K562 (cell line): ENCODE measurements around the gene GRAMD2A. TPM values are rescaled to one million over a fixed set of nuclear protein-coding genes. Genes with fewer than 3 reads are reported as not detected.
A peak's percentile ranks its signal among the peaks of the same experiment; 100 is the strongest.

Experiments used
- ATAC-seq: fragments of 200-7000 bp; cut with Tn5 transposase; 3 replicates; pipeline ENCODE4 v1.9.1; 2020; ENCODE audit warnings: moderate library complexity
- BruUV-seq: library from RNA; stranded (reverse); fragments of 400-500 nt; replicated peaks from 2 replicates; lab custom pipeline; 2021; lab: Mats Ljungman, UMichigan
- CTCF ChIA-PET: fragments of 300-600 bp; formaldehyde crosslinking; extraction: SDS; loops from one replicate; lab custom pipeline; 2021; ENCODE audit warnings: low intra/inter-chr PET ratio; lab: Yijun Ruan, JAX
- POLR2A ChIA-PET: fragments of 300-600, 350-650 bp; sonication (Branson Sonifier 250); formaldehyde crosslinking; extraction: SDS; loops from one replicate; lab custom pipeline; 2021; ENCODE audit warnings: antibody characterized with exemption, inconsistent platforms; lab: Yijun Ruan, JAX
- DNase-seq, 4 experiments: peaks; one replicate each; pipeline versions ENCODE4 v3.0.0 to v3.0.0-alpha.2; 2011 to 2018; ENCODE audit warnings: low spot score in 3 of 4, mixed read lengths in 3 of 4; ENCODE audit errors: extremely low read depth in 1 of 4
- FAIRE-seq: peaks from 2 replicates; lab custom pipeline; 2011; peaks lifted over from hg19 to GRCh38; lab: Jason Lieb, UNC
- H2AFZ ChIP-seq: 2 replicates; pipeline ENCODE4 v1.6.0; 2011; ENCODE audit warnings: low read depth, low read length, control low read depth, inconsistent platforms
- H3K27ac ChIP-seq: fragments of 200-600 bp; 3 replicates; pipeline ENCODE4 v1.8.0; 2011; ENCODE audit warnings: low read depth, mild to moderate bottlenecking, control low read depth, inconsistent platforms, low read length, moderate library complexity, mixed read lengths; ENCODE audit errors: extremely low read depth
- H3K27me3 ChIP-seq, 2 experiments: fragments of 300-600 bp in 1 of 2; 2 replicates in 1 of 2; 3 replicates in 1 of 2; pipeline versions ENCODE4 v1.6.0 to v1.8.0; 2011; ENCODE audit warnings: inconsistent platforms in 2 of 2, low read length in 2 of 2, mild to moderate bottlenecking in 1 of 2, mixed read lengths in 1 of 2, moderate library complexity in 1 of 2; ENCODE audit not compliant: control insufficient read depth in 2 of 2, insufficient read depth in 2 of 2
- H3K36me3 ChIP-seq: fragments of 300-600 bp; 3 replicates; pipeline ENCODE4 v1.8.0; 2011; ENCODE audit warnings: mild to moderate bottlenecking, low read length, inconsistent platforms; ENCODE audit not compliant: control insufficient read depth, insufficient read depth
- H3K4me1 ChIP-seq, 2 experiments: fragments of 200-600 bp in 1 of 2; replicated peaks in 1 of 2; 2 replicates in 1 of 2; 3 replicates in 1 of 2; pipeline versions ENCODE4 v1.5.1 to v1.8.0; 2011; ENCODE audit warnings: inconsistent platforms in 2 of 2, low read length in 2 of 2, mild to moderate bottlenecking in 1 of 2, mixed read lengths in 1 of 2, moderate library complexity in 1 of 2; ENCODE audit not compliant: control insufficient read depth in 2 of 2, insufficient read depth in 2 of 2
- H3K4me2 ChIP-seq: 2 replicates; pipeline ENCODE4 v1.6.1; 2011; ENCODE audit warnings: low read length, control low read depth, inconsistent platforms, mixed read lengths; ENCODE audit not compliant: insufficient read depth
- H3K4me3 ChIP-seq: fragments of 200-600 bp; sonication (generic), shearing (Covaris generic); 2 replicates; pipeline ENCODE4 v1.5.1; 2016; ENCODE audit warnings: control low read depth, inconsistent platforms
- H3K79me2 ChIP-seq: fragments of 200-600 bp; 3 replicates; pipeline ENCODE4 v1.8.0; 2011; ENCODE audit warnings: low read length, inconsistent platforms; ENCODE audit not compliant: control insufficient read depth, insufficient read depth
- H3K9ac ChIP-seq, 2 experiments: 2 replicates each; pipeline versions ENCODE4 v1.6.0 to v1.6.1; 2011; ENCODE audit warnings: low read depth in 2 of 2, low read length in 2 of 2, control low read depth in 1 of 2, inconsistent platforms in 1 of 2, mild to moderate bottlenecking in 1 of 2, mixed read lengths in 1 of 2; ENCODE audit not compliant: insufficient read depth in 1 of 2
- H3K9me1 ChIP-seq: one replicate; pipeline ENCODE4 v1.6.0; 2011; ENCODE audit warnings: inconsistent platforms, mild to moderate bottlenecking, low read length, moderate library complexity; ENCODE audit not compliant: control insufficient read depth, insufficient read depth
- H3K9me3 ChIP-seq: replicated peaks from 2 replicates; pipeline ENCODE4 v1.5.1; 2011; ENCODE audit warnings: low read depth, low read length, inconsistent platforms; ENCODE audit not compliant: control insufficient read depth, insufficient read depth
- H4K20me1 ChIP-seq: replicated peaks from 2 replicates; pipeline ENCODE4 v1.6.1; 2011; ENCODE audit warnings: low read length, inconsistent platforms, mixed read lengths; ENCODE audit not compliant: control insufficient read depth, insufficient read depth
- COPS2 ChIP-seq: fragments of 450-650 bp; conservative IDR thresholded peaks from 2 replicates; pipeline ENCODE4 v1.6.1; 2016; ENCODE audit warnings: mild to moderate bottlenecking, moderate library complexity
- ETS2 ChIP-seq: IDR thresholded peaks from 2 replicates; pipeline ENCODE4 v1.6.1; 2016; ENCODE audit warnings: borderline replicate concordance, missing genetic modification characterization, mild to moderate bottlenecking, moderate library complexity, missing compliant biosample characterization; ENCODE audit not compliant: poor library complexity, severe bottlenecking
- WGBS: fragments of 100-300 bp; shearing (Covaris generic); methylation state at CpG from one replicate; pipeline ENCODE4 v1.1.6; 2016; ENCODE audit warnings: low coverage, mixed read lengths; ENCODE audit not compliant: insufficient coverage; ENCODE audit errors: missing lambda C conversion rate; 5-methylcytosine and 5-hydroxymethylcytosine counted together
- in situ Hi-C: fragments of 300-500 bp; cut with MboI; formaldehyde crosslinking; loops from 4 replicates; pipeline ENCODE4 v1.15.0; 2018; ENCODE audit warnings: inconsistent platforms, mixed read lengths
- intact Hi-C: fragments of 100-400 bp; cut with micrococcal nuclease; formaldehyde crosslinking; loops from 2 replicates; pipeline ENCODE4 v1.14.2; 2022
- polyA plus RNA-seq, 8 experiments: library from polyadenylated mRNA; depleted of rRNA in 4 of 8; stranded (reverse) in 5 of 8; unstranded in 3 of 8; fragments of >200 nt; fragmentation: Nextera tagmentation in 2 of 8; fragmentation: Illumina TruSeq in 1 of 8; extraction: Ambion mirVana in 2 of 8; extraction: Trizol in 1 of 8; gene quantifications; 2 replicates each; pipeline versions ENCODE4 v1.2.1 to v1.2.3, GENCODE V29; 2011 to 2014; ENCODE audit warnings: inconsistent platforms in 1 of 8, missing spikeins in 1 of 8
- total RNA-seq, 7 experiments: library from RNA; depleted of rRNA in 6 of 7; stranded (reverse); fragments of >200 nt in 6 of 7; fragmentation: Illumina TruSeq in 2 of 7; extraction: Trizol in 2 of 7; gene quantifications; 2 replicates each; pipeline versions ENCODE4 v1.2.1 to v1.2.3, GENCODE V29; 2011 to 2021; ENCODE audit warnings: low replicate concordance in 1 of 7
- TF ChIP-seq, protein P1 (sequence below): fragments of 450-650 bp; IDR thresholded peaks from 2 replicates; pipeline ENCODE4 v1.6.1; 2018; ENCODE audit not compliant: partially characterized antibody
- TF ChIP-seq, protein P2 (sequence below), 2 experiments: fragments of 450-650 bp in 1 of 2; sonication (generic) in 1 of 2; formaldehyde crosslinking in 1 of 2; IDR thresholded peaks; 2 replicates each; pipeline versions ENCODE4 v1.7.1 to v1.9.0; 2016 to 2022; ENCODE audit warnings: inconsistent platforms in 1 of 2, mild to moderate bottlenecking in 1 of 2, missing genetic modification reagents in 1 of 2
- TF ChIP-seq, protein P3 (sequence below): fragments of 450-650 bp; formaldehyde crosslinking; IDR thresholded peaks from 2 replicates; pipeline ENCODE4 v1.4.0; 2020; ENCODE audit warnings: mild to moderate bottlenecking, mixed read lengths

Gene GRAMD2A
- total and polyA plus RNA-seq, 9 of the 15 experiments (the other 6 are each of a cell fraction or from before 2014, with no cell fraction given): 0.08 to 0.22 TPM; not detected in 7

DNA sequence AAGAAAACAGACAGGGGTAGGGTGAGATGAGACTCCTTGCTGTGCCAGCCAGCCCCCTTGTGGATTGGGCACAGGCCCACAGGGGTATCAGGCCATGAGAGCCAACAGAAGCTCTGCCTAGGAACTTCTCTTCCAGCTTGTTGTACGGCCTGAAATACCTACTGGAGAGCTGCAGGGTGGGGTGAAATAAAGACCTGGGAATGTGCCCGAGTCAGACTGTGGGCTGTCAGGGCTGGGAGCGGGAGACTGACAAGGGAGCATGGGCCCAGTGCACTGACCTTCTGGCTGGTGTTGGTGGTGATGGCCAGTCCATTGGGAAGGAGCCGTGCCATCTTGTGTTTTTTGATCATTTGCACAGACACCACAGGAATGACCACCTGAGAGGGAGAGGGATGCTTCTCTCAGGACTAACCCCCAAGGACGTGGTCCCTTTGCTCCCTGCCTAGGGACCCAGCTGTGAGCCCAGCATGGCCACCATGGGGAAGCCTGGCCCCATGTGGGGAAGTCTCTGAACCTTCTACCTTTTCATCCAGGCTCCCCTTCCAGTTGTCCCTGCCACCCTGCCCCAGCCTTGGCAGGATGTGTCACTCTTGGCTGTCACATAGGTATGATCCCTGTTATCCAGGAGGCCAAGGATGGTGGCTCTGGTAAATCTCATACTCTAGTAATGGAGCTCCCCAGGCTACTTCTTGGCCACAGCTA lies 30.7 kb downstream of the GRAMD2A start:
- no peak overlapping the region for H3K27ac ChIP-seq
- ChIA-PET CTCF (no interaction called here), POLR2A (interaction anchor here (1.1 kb wide), 1 partner anchor 16 kb away, joined by 3 read pairs; no protein-coding TSS in a partner anchor)
- H3K4me3 ChIP-seq: no peak overlapping the region
- ATAC-seq (no peak), FAIRE-seq (no peak), DNase-seq (peak in 1 of 4 experiments; percentile 2)
- no peak overlapping the region; a peak in 1 of 4 replicates for H3K9ac ChIP-seq
- no peaks in the 10 kb centered on the region for H3K36me3 ChIP-seq
- no peak overlapping the region for H2AFZ ChIP-seq
- H3K27me3 ChIP-seq: peaks cover 5 to 53% of the 10 kb centered on the region in 2 experiments
- H3K4me2 ChIP-seq: no peak overlapping the region
- peaks cover 8 to 12% of the 10 kb centered on the region in 2 experiments; a peak in 4 of 5 replicates for H3K4me1 ChIP-seq
- intact Hi-C loops (no loop called here), in situ Hi-C loops (no loop called here)
- H3K79me2 ChIP-seq: no peaks in the 10 kb centered on the region
- BruUV-seq: no TSS peak
- no peaks in the 10 kb centered on the region for H3K9me3 ChIP-seq
- 2% methylated on average over 5 of the region's 5 CpGs for WGBS
- H3K9me1 ChIP-seq: no peaks in the 10 kb centered on the region
- peaks cover 8% of the 10 kb centered on the region; the same call in 1 of the 2 replicates for H4K20me1 ChIP-seq
- TF ChIP-seq, protein P1, sequence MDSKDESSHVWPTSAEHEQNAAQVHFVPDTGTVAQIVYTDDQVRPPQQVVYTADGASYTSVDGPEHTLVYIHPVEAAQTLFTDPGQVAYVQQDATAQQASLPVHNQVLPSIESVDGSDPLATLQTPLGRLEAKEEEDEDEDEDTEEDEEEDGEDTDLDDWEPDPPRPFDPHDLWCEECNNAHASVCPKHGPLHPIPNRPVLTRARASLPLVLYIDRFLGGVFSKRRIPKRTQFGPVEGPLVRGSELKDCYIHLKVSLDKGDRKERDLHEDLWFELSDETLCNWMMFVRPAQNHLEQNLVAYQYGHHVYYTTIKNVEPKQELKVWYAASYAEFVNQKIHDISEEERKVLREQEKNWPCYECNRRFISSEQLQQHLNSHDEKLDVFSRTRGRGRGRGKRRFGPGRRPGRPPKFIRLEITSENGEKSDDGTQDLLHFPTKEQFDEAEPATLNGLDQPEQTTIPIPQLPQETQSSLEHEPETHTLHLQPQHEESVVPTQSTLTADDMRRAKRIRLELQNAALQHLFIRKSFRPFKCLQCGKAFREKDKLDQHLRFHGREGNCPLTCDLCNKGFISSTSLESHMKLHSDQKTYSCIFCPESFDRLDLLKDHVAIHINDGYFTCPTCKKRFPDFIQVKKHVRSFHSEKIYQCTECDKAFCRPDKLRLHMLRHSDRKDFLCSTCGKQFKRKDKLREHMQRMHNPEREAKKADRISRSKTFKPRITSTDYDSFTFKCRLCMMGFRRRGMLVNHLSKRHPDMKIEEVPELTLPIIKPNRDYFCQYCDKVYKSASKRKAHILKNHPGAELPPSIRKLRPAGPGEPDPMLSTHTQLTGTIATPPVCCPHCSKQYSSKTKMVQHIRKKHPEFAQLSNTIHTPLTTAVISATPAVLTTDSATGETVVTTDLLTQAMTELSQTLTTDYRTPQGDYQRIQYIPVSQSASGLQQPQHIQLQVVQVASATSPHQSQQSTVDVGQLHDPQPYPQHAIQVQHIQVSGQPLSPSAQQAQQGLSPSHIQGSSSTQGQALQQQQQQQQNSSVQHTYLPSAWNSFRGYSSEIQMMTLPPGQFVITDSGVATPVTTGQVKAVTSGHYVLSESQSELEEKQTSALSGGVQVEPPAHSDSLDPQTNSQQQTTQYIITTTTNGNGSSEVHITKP: no peak
- no peak for TF ChIP-seq ETS2
- TF ChIP-seq, protein P2, sequence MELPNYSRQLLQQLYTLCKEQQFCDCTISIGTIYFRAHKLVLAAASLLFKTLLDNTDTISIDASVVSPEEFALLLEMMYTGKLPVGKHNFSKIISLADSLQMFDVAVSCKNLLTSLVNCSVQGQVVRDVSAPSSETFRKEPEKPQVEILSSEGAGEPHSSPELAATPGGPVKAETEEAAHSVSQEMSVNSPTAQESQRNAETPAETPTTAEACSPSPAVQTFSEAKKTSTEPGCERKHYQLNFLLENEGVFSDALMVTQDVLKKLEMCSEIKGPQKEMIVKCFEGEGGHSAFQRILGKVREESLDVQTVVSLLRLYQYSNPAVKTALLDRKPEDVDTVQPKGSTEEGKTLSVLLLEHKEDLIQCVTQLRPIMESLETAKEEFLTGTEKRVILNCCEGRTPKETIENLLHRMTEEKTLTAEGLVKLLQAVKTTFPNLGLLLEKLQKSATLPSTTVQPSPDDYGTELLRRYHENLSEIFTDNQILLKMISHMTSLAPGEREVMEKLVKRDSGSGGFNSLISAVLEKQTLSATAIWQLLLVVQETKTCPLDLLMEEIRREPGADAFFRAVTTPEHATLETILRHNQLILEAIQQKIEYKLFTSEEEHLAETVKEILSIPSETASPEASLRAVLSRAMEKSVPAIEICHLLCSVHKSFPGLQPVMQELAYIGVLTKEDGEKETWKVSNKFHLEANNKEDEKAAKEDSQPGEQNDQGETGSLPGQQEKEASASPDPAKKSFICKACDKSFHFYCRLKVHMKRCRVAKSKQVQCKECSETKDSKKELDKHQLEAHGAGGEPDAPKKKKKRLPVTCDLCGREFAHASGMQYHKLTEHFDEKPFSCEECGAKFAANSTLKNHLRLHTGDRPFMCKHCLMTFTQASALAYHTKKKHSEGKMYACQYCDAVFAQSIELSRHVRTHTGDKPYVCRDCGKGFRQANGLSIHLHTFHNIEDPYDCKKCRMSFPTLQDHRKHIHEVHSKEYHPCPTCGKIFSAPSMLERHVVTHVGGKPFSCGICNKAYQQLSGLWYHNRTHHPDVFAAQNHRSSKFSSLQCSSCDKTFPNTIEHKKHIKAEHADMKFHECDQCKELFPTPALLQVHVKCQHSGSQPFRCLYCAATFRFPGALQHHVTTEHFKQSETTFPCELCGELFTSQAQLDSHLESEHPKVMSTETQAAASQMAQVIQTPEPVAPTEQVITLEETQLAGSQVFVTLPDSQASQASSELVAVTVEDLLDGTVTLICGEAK (IDR thresholded peaks at IDR 0.05): no peak
- TF ChIP-seq, protein P2 (CRISPR knock-in tag; IDR thresholded peaks at IDR 0.05): no peak
- no peak for TF ChIP-seq COPS2
- TF ChIP-seq, protein P3, sequence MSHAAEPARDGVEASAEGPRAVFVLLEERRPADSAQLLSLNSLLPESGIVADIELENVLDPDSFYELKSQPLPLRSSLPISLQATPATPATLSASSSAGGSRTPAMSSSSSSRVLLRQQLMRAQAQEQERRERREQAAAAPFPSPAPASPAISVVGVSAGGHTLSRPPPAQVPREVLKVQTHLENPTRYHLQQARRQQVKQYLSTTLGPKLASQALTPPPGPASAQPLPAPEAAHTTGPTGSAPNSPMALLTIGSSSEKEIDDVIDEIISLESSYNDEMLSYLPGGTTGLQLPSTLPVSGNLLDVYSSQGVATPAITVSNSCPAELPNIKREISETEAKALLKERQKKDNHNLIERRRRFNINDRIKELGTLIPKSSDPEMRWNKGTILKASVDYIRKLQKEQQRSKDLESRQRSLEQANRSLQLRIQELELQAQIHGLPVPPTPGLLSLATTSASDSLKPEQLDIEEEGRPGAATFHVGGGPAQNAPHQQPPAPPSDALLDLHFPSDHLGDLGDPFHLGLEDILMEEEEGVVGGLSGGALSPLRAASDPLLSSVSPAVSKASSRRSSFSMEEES (CRISPR knock-in tag): no peak
